Esophagus muscularis mucosa (tissue), 4 donors: ENCODE data around the gene CRYGB. TPM values are rescaled to one million over a fixed set of nuclear protein-coding genes. Genes with fewer than 3 reads are reported as not detected.

Source experiments
- DNase-seq: peaks from one replicate; pipeline ENCODE4 v3.0.0-alpha.2; 2017; ENCODE audit errors: extremely low spot score
- H3K27ac ChIP-seq, 4 donors: fragments of 200-600 bp; sonication (generic); replicated peaks in 1 of 4; 1 replicate in 3 of 4; 2 replicates in 1 of 4; pipeline ENCODE4 v1.5.1; 2016 to 2019; ENCODE audit warnings: mild to moderate bottlenecking in 1 of 4
- H3K27me3 ChIP-seq, 4 donors: fragments of 200-600 bp; sonication (generic); one replicate each; pipeline versions ENCODE4 v1.5.1 to v1.6.0; 2016 to 2019
- H3K36me3 ChIP-seq, 4 donors: fragments of 200-600 bp; sonication (generic); one replicate each; pipeline ENCODE4 v1.5.1; 2016 to 2019
- H3K4me1 ChIP-seq, 4 donors: fragments of 200-600 bp; sonication (generic); one replicate each; pipeline ENCODE4 v1.5.1; 2016 to 2019
- H3K4me3 ChIP-seq, 4 donors: fragments of 200-600 bp; sonication (generic); 1 replicate in 2 of 4; 2 replicates in 2 of 4; pipeline ENCODE4 v1.5.1; 2016 to 2019; ENCODE audit warnings: mild to moderate bottlenecking in 4 of 4, moderate library complexity in 1 of 4
- H3K9me3 ChIP-seq, 4 donors: fragments of 200-600 bp; sonication (generic); 1 replicate in 3 of 4; 2 replicates in 1 of 4; pipeline ENCODE4 v1.5.1; 2016 to 2019
- CTCF ChIP-seq, 3 experiments: fragments of 200-600 bp in 2 of 3; fragments of 450-650 bp in 1 of 3; sonication (generic) in 2 of 3; IDR thresholded peaks; one replicate each; pipeline ENCODE4 v1.5.1; 2017 to 2019; ENCODE audit warnings: antibody characterized with exemption in 3 of 3, mild to moderate bottlenecking in 2 of 3, moderate library complexity in 1 of 3
- EP300 ChIP-seq: sonication (generic); formaldehyde crosslinking; IDR thresholded peaks from one replicate; pipeline ENCODE4 v1.6.1; 2017; ENCODE audit warnings: antibody characterized with exemption
- POLR2A ChIP-seq: fragments of 450-650 bp; IDR thresholded peaks from one replicate; pipeline ENCODE4 v1.6.1; 2017; ENCODE audit warnings: antibody characterized with exemption, moderate library complexity, mild to moderate bottlenecking, low read depth
- POLR2AphosphoS5 ChIP-seq, 2 donors: sonication (generic); formaldehyde crosslinking; IDR thresholded peaks; one replicate each; pipeline ENCODE4 v1.6.1; 2017; ENCODE audit warnings: antibody characterized with exemption in 2 of 2
- WGBS: methylation state at CpG from one replicate; pipeline ENCODE4 v1.1.5; 2018; 5-methylcytosine and 5-hydroxymethylcytosine counted together
- intact Hi-C: fragments of 100-400 bp; cut with DNase I; formaldehyde crosslinking; loops from one replicate; pipeline ENCODE4 v1.15.1; 2023
- total RNA-seq, 4 donors: library from RNA; depleted of rRNA; stranded (reverse); fragments of >200 nt; gene quantifications; one replicate each; pipeline versions ENCODE4 v1.1.0 to v1.2.1, GENCODE V29; 2016

Gene CRYGB
- total RNA-seq, 4 donors from 2014 or later, result not detected

- H3K36me3 ChIP-seq, result no peaks in the 10 kb centered on the region
- peaks cover 0 to 7% (median 0%) of the 10 kb centered on the region in 4 donors for H3K27me3 ChIP-seq
- DNase-seq, result no peak
- TF ChIP-seq EP300 (no peak), POLR2AphosphoS5 (IDR thresholded peaks at IDR 0.05) (no peak), POLR2A (no peak), CTCF (IDR thresholded peaks at IDR 0.05) (no peak)
- no peak within 1 kb of the TSS for H3K4me3 ChIP-seq
- no peaks in the 10 kb centered on the region for H3K4me1 ChIP-seq
- H3K9me3 ChIP-seq, result no peaks in the 10 kb centered on the region
- no peak within 1 kb of the TSS for H3K27ac ChIP-seq
- intact Hi-C loops, result no loop called here
- WGBS, result 92% methylated on average over 2 of the region's 2 CpGs
Observed at GRCh38 chr2:208163489-208163888, 17.5 kb upstream of the CRYGB start, which contains the start of gene CRYGA. TSS of gene CRYGA (minus strand) at chr2:208163589. CDS start at chr2:208163556, 33 bp downstream.

GRCh38 chr2:208156439-208156838 is 10.5 kb upstream of the CRYGB start:
- Histone ChIP-seq H3K36me3 (no peaks in the 10 kb centered on the region), H3K4me3 (no peak overlapping the region), H3K9me3 (peaks cover 0 to 3% (median under 1%) of the 10 kb centered on the region in 4 donors), H3K4me1 (no peaks in the 10 kb centered on the region), H3K27me3 (no peaks in the 10 kb centered on the region), H3K27ac (no peak overlapping the region)
- TF ChIP-seq POLR2AphosphoS5 (IDR thresholded peaks at IDR 0.05) (no peak), POLR2A (no peak), EP300 (no peak), CTCF (IDR thresholded peaks at IDR 0.05) (no peak)
- intact Hi-C loops, result no loop called here
- WGBS, result 69% methylated on average over 2 of the region's 2 CpGs
- no peak for DNase-seq

GRCh38 chr2:208153156-208153555 is 7.2 kb upstream of the CRYGB start:
- intact Hi-C loops, result no loop called here
- H3K27me3 ChIP-seq, result no peaks in the 10 kb centered on the region
- no peak overlapping the region for H3K27ac ChIP-seq
- TF ChIP-seq CTCF (IDR thresholded peaks at IDR 0.05), result no peak
- TF ChIP-seq POLR2AphosphoS5 (IDR thresholded peaks at IDR 0.05), result no peak
- no peak for TF ChIP-seq EP300
- TF ChIP-seq POLR2A, result no peak
- H3K9me3 ChIP-seq, result peaks cover 0 to 4% (median 2%) of the 10 kb centered on the region in 4 donors
- DNase-seq, result no peak
- H3K4me3 ChIP-seq, result no peak overlapping the region
- no peaks in the 10 kb centered on the region for H3K4me1 ChIP-seq
- H3K36me3 ChIP-seq, result no peaks in the 10 kb centered on the region

GRCh38 chr2:208150956-208151355 is 5.0 kb upstream of the CRYGB start:
- 81% methylated on average over 1 of the region's 1 CpG for WGBS
- Histone ChIP-seq H3K27ac (no peak overlapping the region), H3K27me3 (no peaks in the 10 kb centered on the region), H3K4me3 (no peak overlapping the region), H3K9me3 (peaks cover 0 to 4% (median 2%) of the 10 kb centered on the region in 4 donors), H3K36me3 (no peaks in the 10 kb centered on the region), H3K4me1 (no peaks in the 10 kb centered on the region)
- no peak for DNase-seq
- intact Hi-C loops, result no loop called here
- TF ChIP-seq POLR2AphosphoS5 (IDR thresholded peaks at IDR 0.05) (no peak), CTCF (IDR thresholded peaks at IDR 0.05) (no peak), POLR2A (no peak), EP300 (no peak)

GRCh38 chr2:208150094-208150493 is 4.1 kb upstream of the CRYGB start:
- H3K4me1 ChIP-seq, result no peaks in the 10 kb centered on the region
- intact Hi-C loops, result no loop called here
- no peaks in the 10 kb centered on the region for H3K36me3 ChIP-seq
- no peak for TF ChIP-seq CTCF (IDR thresholded peaks at IDR 0.05)
- TF ChIP-seq EP300, result no peak
- no peak for TF ChIP-seq POLR2AphosphoS5 (IDR thresholded peaks at IDR 0.05)
- no peak for TF ChIP-seq POLR2A
- DNase-seq, result no peak
- no peaks in the 10 kb centered on the region for H3K27me3 ChIP-seq
- no peak overlapping the region for H3K27ac ChIP-seq
- peaks cover 0 to 4% (median 2%) of the 10 kb centered on the region in 4 donors for H3K9me3 ChIP-seq
- no peak overlapping the region for H3K4me3 ChIP-seq
